HFFc6 (cell line): ENCODE data around the gene TAAR6. TPM values are rescaled to one million over a fixed set of nuclear protein-coding genes. Genes with fewer than 3 reads are reported as not detected.

Experiments
- DNase-seq: peaks from one replicate; pipeline ENCODE4 v3.0.0-alpha.2; 2018
- H3K27ac Mint-ChIP-seq: 2 replicates; pipeline ENCODE4 v1.8.0; 2020; ENCODE audit warnings: mild to moderate bottlenecking, mixed read lengths
- H3K27me3 Mint-ChIP-seq: 2 replicates; pipeline ENCODE4 v1.8.0; 2021; ENCODE audit warnings: mild to moderate bottlenecking, moderate library complexity, mixed read lengths; ENCODE audit not compliant: insufficient read depth
- H3K36me3 Mint-ChIP-seq: 2 replicates; pipeline ENCODE4 v1.8.0; 2021; ENCODE audit warnings: low read depth, mixed read lengths
- H3K4me1 Mint-ChIP-seq: 2 replicates; pipeline ENCODE4 v1.8.0; 2020; ENCODE audit warnings: low read depth, mixed read lengths
- H3K4me3 Mint-ChIP-seq: 2 replicates; pipeline ENCODE4 v1.8.0; 2020; ENCODE audit warnings: mild to moderate bottlenecking, moderate library complexity, mixed read lengths
- H3K9me3 Mint-ChIP-seq: 2 replicates; pipeline ENCODE4 v1.8.0; 2020; ENCODE audit warnings: mild to moderate bottlenecking, mixed read lengths
- total RNA-seq, 6 experiments: library from RNA; stranded (reverse); fragmentation: NEBNext Ultra II Directional; extraction: Animal tissue kit (Norgen Biotek cat#: 25700); gene quantifications; 2 replicates in 1 of 6; 3 replicates in 5 of 6; pipeline ENCODE4 v1.2.3, GENCODE V29; 2021
- TF ChIP-seq, protein P1 (sequence below): fragments of 200-600 bp; sonication (generic); IDR thresholded peaks from 2 replicates; pipeline ENCODE4 v1.5.0; 2021; ENCODE audit warnings: antibody characterized with exemption, mild to moderate bottlenecking

TAAR6 gene
- total RNA-seq, 6 experiments from 2014 or later, result not detected

DNA sequence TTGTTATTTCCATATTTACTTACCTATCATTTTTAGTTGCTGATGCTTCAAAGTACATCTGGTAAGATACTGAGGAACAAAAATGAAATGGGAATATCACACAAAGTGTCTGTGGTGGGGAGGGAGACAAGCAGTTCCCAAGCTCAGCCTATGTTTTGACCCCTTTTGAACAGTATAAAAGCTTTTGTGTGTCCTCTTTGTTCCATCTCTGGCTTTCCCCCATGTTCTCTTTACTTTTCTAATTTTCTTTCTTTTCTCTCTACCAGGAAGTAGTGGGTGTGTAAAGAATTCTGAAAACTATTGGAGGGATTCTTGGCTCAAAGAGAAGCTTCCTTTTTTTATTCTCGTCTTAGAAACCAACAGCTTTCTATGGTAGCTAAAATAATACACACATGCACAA is 46.6 kb downstream of the TAAR6 start:
- TF ChIP-seq, protein P1, sequence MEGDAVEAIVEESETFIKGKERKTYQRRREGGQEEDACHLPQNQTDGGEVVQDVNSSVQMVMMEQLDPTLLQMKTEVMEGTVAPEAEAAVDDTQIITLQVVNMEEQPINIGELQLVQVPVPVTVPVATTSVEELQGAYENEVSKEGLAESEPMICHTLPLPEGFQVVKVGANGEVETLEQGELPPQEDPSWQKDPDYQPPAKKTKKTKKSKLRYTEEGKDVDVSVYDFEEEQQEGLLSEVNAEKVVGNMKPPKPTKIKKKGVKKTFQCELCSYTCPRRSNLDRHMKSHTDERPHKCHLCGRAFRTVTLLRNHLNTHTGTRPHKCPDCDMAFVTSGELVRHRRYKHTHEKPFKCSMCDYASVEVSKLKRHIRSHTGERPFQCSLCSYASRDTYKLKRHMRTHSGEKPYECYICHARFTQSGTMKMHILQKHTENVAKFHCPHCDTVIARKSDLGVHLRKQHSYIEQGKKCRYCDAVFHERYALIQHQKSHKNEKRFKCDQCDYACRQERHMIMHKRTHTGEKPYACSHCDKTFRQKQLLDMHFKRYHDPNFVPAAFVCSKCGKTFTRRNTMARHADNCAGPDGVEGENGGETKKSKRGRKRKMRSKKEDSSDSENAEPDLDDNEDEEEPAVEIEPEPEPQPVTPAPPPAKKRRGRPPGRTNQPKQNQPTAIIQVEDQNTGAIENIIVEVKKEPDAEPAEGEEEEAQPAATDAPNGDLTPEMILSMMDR, result no peak
- no peaks in the 10 kb centered on the region for H3K36me3 Mint-ChIP-seq
- H3K27ac Mint-ChIP-seq, result no peak overlapping the region
- H3K9me3 Mint-ChIP-seq, result no peaks in the 10 kb centered on the region
- no peaks in the 10 kb centered on the region for H3K4me1 Mint-ChIP-seq
- DNase-seq, result no peak
- no peak overlapping the region for H3K4me3 Mint-ChIP-seq
- peaks cover 20% of the 10 kb centered on the region for H3K27me3 Mint-ChIP-seq

Other genes starting within 250 kb of the TAAR6 start
- 100 to 1,000 TPM in 5 of 6 experiments, 10 to 100 TPM in 1; 85.0 to 174 (median 153) TPM for gene MOXD1, start 168.8 kb upstream of the TAAR6 start, total RNA-seq
- gene STX7, start 57.2 kb upstream of the TAAR6 start, total RNA-seq, result 10 to 100 TPM; 36.4 to 41.5 (median 39.3) TPM
- gene TAAR9, start 32.0 kb upstream of the TAAR6 start, total RNA-seq, result not detected
- not detected for gene TAAR8, start 17.6 kb upstream of the TAAR6 start, total RNA-seq
- gene TAAR5, start 19.4 kb downstream of the TAAR6 start, total RNA-seq, result not detected
- gene TAAR2, start 54.0 kb downstream of the TAAR6 start, total RNA-seq, result not detected
- gene TAAR1, start 88.9 kb downstream of the TAAR6 start, total RNA-seq, result not detected
- under 1 TPM in 5 of 6 experiments, not detected in 1; 0.07 to 0.13 (median 0.09) TPM for gene VNN1, start 143.7 kb downstream of the TAAR6 start, total RNA-seq
- gene VNN2, start 187.6 kb downstream of the TAAR6 start, total RNA-seq, result not detected
- 1 to 10 TPM; 2.9 to 4.1 (median 3.5) TPM for gene SLC18B1, start 228.3 kb downstream of the TAAR6 start, total RNA-seq
- 1,000 to 10,000 TPM in 4 of 6 experiments, 100 to 1,000 TPM in 2; 826 to 1,148 (median 1,037) TPM for gene RPS12, start 244.2 kb downstream of the TAAR6 start, total RNA-seq